Measurements from ENCODE around the gene ACP3. TPM values are rescaled to one million over a fixed set of nuclear protein-coding genes. Genes with fewer than 3 reads are reported as not detected.
"Not testable (repeated sequence)": the region's sequence is repeated elsewhere in the genome, so short reads cannot be mapped to it uniquely, and the experiment has no call there.

The ACP3 gene
- polyA plus RNA-seq (ENCODE audit: insufficient read length in 12 of 12), result 10 to 100 TPM in 1 of 12 donors, 1 to 10 TPM in 3, under 1 TPM in 6, not detected in 2; 0.28 to 19.2 (median 0.59) TPM
- long read RNA-seq, donor 1, result 0 reads
- long read RNA-seq, donor 2, result 0 reads
- long read RNA-seq, donor 3, result 0 reads
- long read RNA-seq, donor 4, result 0 reads
- long read RNA-seq, donor 5, result 0 reads
- long read RNA-seq, donor 6, result 0 reads
- long read RNA-seq, donor 7, partial matches to known transcripts, result 0 of 1 reads
- long read RNA-seq, donor 7, other reads (novel, unspliced or antisense), result 0 of 1 reads
- long read RNA-seq, donor 8, result 0 reads
- long read RNA-seq, donor 9, result 0 reads
- long read RNA-seq, donor 10, result 0 reads
- long read RNA-seq, donor 11, result 0 reads

GRCh38 chr3:132317229-132317948, at the start of gene ACP3:
TSS of gene ACP3 (plus strand) at chr3:132317407. CDS start at chr3:132317457, 50 bp downstream.
- DNase-seq, result peak; percentile 36

GRCh38 chr3:132268956-132269355, 48.3 kb upstream of the ACP3 start:
- no peak for DNase-seq

GRCh38 chr3:132273036-132273435, 44.2 kb upstream of the ACP3 start:
- no peak for DNase-seq

GRCh38 chr3:132276228-132276906, 40.8 kb upstream of the ACP3 start:
- DNase-seq, result no peak

GRCh38 chr3:132279030-132279429, 38.2 kb upstream of the ACP3 start:
- no peak for DNase-seq

- DNase-seq, result peak; percentile 16
Measured at GRCh38 chr3:132283440-132283839, 33.8 kb upstream of the ACP3 start.

GRCh38 chr3:132283916-132284405, 33.2 kb upstream of the ACP3 start:
- DNase-seq, result no peak

GRCh38 chr3:132284781-132285619, 32.2 kb upstream of the ACP3 start:
- DNase-seq, result no peak

- no peak for DNase-seq
Measured at GRCh38 chr3:132285620-132285945, 31.6 kb upstream of the ACP3 start.

- no peak for DNase-seq
Measured at GRCh38 chr3:132286035-132286434, 31.2 kb upstream of the ACP3 start.

GRCh38 chr3:132288357-132288756, 28.9 kb upstream of the ACP3 start:
- no peak for DNase-seq

- DNase-seq, result no peak
Measured at GRCh38 chr3:132289316-132289715, 27.9 kb upstream of the ACP3 start.

GRCh38 chr3:132290833-132291232, 26.4 kb upstream of the ACP3 start:
- DNase-seq, result no peak

- DNase-seq, result no peak
Measured at GRCh38 chr3:132292042-132292441, 25.2 kb upstream of the ACP3 start.

GRCh38 chr3:132293251-132293650, 24.0 kb upstream of the ACP3 start:
- DNase-seq, result no peak

GRCh38 chr3:132294906-132295305, 22.3 kb upstream of the ACP3 start:
- no peak for DNase-seq

- DNase-seq, result not testable (repeated sequence)
Measured at GRCh38 chr3:132303336-132304201, 13.6 kb upstream of the ACP3 start.

- DNase-seq, result not testable (repeated sequence)
Measured at GRCh38 chr3:132304351-132304750, 12.9 kb upstream of the ACP3 start.

- DNase-seq, result not testable (repeated sequence)
Measured at GRCh38 chr3:132310057-132310456, 7.2 kb upstream of the ACP3 start.

GRCh38 chr3:132311316-132311715, 5.9 kb upstream of the ACP3 start:
- no peak for DNase-seq

- peak; percentile 64 for DNase-seq
Measured at GRCh38 chr3:132311841-132312240, 5.4 kb upstream of the ACP3 start.

Data from muscle of arm (tissue), 14 donors.